Hypothalamus (tissue), 51 donors: Measurements from ENCODE around the gene SIGLEC10.
"Not testable (repeated sequence)": the region's sequence is repeated elsewhere in the genome, so short reads cannot be mapped to it uniquely, and the experiment has no call there.

ENCODE experiments used
- DNase-seq, 51 donors: peaks; one replicate each; lab custom pipeline; 2025; lab: John Stamatoyannopoulos, UW

Gene SIGLEC10

GRCh38 chr19:51440052-51440451, 22.6 kb upstream of the SIGLEC10 start:
- DNase-seq, result no peak

DNA sequence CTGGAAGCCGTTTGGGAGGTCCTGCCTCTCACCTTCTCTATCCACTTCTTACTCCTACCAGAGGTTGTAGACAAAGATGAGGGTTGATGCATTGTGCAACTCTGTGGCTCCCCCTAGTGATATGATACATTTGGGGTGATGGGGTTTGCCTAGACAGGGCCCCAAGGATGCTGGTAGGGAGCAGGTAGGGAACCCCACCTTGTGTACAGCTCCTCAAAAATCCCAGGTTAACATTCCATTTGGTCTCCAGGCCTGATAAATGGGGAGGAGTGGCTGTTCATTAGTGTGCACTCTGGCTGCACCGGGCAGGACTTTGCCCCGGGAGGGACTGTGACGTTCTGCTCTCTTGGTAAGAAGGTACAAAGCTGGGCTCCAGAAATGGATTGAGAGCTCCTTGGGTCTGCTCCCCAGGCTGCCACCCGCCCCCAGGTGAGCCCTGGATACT, 21.6 kb upstream of the SIGLEC10 start:
- DNase-seq, result no peak

- no peak for DNase-seq
Measured at GRCh38 chr19:51434456-51434855, 17.0 kb upstream of the SIGLEC10 start.

DNA sequence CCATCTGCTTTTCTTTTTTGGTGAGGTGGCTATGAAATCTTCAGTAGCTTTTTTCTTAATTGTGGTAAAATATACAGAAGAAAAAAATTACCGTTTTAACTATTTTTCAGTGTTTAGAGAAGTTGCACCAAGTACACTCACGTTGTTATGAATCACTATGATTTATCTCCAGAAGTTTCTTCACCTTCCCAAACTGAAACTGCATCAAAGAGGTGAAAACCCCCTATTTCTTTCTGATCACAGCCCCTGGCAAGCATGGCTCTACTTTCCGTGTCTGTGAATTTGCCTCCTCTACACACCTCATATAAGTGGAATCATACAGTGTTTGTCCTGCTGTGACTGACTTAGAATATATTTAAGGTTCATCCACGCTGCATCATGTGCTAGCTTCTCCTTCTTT, 15.6 kb upstream of the SIGLEC10 start:
- DNase-seq, result no peak

DNA sequence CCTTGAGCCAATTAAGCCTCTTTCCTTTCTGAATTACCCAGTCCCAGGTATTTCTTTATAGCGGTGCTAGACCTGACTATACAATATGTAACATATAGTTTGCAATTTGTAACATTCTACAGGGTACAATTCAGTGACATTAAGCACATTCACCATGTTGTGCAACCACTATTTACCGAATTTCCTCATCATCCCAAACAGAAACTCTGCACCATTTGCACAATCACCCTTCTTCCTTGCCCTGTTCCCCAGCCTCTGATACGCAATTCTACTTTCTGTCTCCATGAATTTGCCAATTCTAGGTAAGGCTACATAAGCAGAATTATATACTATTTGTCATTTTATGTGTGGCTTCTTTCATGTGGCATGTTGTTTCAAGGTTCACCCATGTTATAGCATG, 13.7 kb upstream of the SIGLEC10 start:
- no peak for DNase-seq

- no peak for DNase-seq
Measured at GRCh38 chr19:51430221-51430620, 12.8 kb upstream of the SIGLEC10 start.

GRCh38 chr19:51427201-51427600, 9.8 kb upstream of the SIGLEC10 start:
- peak in 1 of 51 donors; percentile 17 for DNase-seq

GRCh38 chr19:51422053-51422448, 4.6 kb upstream of the SIGLEC10 start:
- DNase-seq, result peak in 46 of 51 donors; percentile 5 to 82 (median 40)

DNA sequence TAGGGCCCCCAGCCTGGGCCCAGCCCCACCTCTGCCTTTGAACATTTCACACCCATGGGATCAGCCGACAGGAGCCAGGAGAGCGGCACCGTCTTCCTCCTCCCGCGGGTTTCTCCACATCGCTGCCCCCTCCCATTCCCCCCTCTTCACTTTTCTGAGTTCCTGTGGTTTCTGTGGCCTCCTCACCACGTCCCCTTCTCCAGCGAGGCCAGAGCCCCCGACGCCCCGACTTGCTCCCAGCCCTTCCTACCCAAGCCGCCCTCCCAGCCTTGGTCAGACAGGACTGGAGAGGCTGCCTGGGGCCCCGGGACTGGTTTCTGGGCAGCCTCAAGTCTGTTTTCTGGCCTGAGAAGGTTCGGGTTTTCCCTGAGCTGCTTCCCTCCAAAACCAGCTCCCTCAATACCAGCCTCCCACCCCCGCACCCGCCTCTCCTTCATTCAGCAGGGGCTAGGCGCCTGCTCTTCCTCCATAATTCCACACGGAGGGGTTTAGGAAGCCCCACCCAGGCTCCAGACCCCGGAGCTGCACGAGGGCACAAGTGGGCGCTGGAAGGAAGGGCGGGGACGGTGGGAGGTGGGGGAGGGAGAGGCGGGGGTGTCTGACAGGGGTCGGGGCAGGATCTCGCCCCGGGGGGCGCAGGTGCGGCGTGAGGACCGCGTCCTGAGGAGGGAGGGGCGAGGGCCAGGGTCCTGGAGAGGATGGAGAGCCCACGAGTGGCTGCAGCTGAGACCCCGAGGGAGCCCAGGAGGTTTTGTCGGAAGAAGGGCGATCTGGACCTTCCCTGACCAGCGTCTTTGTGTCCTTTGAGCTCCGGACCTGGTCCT, 4.0 kb upstream of the SIGLEC10 start:
- DNase-seq, result no peak

DNA sequence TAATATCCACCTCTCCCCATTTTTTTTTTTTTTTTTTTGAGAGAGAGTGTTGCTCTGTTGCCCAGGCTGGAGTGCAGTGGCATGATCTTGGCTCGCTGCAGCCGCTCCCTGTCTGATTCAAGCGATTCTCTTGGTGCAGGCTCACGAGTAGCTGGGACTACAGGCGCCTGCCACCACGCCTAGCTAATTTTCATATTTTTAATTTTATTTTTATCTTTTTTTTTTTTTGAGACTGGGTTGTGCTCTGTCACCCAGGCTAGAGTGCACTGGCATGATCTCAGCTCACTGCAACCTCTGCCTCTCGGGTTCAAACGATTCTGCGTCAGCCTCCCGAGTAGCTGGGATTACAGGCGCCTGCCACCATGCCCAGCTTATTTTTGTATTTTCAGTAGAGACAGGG, 3.1 kb upstream of the SIGLEC10 start:
- DNase-seq, result not testable (repeated sequence)

DNA sequence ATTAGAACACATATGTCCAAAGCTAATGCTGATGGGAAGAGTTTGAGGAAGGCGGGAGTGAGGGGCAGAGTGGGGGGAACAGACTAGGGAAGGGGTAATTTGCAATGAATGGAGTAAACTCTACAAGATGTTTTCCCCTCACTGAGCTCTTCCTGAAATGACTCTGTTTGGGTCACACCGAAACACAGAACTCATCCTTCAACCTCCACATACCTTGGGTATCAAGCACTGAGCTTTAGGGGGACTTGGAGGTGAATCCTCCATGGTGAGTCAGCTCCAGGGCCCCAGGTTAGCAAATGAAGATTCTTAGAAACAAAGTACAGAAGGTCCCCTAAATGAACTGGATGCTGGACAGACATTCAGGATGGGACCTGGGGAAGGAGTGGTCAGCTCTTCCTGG, 1.3 kb upstream of the SIGLEC10 start:
- no peak for DNase-seq

- no peak for DNase-seq
Measured at GRCh38 chr19:51417810-51418157, 342 bp upstream of the SIGLEC10 start.

GRCh38 chr19:51416422-51416821, 1.0 kb downstream of the SIGLEC10 start:
- not testable (repeated sequence) for DNase-seq

DNA sequence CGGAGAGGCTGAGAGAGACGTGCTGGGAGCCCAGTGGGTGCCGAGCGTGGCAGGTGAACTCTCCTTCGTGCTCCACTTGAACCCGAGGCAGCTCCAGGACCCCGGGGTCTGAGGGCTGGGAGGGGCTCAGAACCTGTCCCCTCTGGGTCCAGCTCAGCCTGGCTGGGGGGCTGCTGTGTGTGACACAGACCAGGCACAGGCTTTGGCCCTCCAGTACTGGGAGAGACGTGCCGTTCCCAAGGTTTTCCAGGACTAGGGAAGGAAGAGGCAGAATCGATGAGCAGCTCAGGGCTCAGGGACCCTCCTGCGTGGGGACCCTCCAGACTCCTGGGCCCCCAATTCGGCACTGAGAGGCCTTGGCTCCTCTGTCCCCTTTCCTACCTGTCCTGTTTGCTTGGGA, 2.3 kb downstream of the SIGLEC10 start:
- no peak for DNase-seq

DNA sequence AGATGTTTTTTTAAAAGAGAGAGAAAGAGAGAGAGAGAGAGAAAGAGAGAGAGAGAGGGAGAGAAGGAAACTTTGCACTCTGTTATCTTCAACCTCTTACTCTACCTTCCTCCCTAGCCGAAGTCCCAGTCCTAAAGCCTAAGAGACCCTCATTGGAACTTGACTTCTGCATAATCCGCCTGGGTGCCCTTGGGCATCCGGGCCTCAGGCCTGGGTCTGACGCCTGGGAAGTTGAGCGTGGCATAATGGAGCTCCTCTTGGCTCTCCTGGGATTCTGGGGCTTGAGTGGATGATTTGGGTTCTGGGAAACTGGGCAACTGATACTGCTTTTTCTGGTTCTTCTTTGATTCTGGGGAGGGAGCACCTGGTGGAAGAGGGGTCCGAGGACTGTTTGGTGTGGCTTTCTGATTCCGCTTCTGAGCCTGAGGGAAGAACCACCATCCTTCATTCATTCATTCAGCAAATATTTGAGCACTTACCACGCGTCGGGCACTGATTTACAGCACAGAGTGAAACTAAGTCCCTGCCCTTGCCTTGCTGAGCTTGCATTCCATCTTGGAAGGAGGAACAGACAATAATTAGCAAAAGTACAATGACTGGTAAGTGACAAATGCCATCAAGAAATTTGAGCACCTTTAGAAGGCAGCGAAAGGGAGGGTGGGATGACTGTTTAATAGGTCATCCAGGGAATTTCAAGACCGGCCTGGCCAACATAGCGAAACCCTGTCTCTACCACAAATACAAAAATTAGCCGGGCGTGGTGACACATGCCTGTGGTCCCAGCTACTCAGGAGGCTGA, 6.3 kb downstream of the SIGLEC10 start:
- DNase-seq, result no peak

- no peak for DNase-seq
Measured at GRCh38 chr19:51407511-51408131, 9.8 kb downstream of the SIGLEC10 start.

- no peak for DNase-seq
Measured at GRCh38 chr19:51402117-51402516, 15.3 kb downstream of the SIGLEC10 start.

GRCh38 chr19:51399936-51400335, 17.5 kb downstream of the SIGLEC10 start:
- not testable (repeated sequence) for DNase-seq

DNA sequence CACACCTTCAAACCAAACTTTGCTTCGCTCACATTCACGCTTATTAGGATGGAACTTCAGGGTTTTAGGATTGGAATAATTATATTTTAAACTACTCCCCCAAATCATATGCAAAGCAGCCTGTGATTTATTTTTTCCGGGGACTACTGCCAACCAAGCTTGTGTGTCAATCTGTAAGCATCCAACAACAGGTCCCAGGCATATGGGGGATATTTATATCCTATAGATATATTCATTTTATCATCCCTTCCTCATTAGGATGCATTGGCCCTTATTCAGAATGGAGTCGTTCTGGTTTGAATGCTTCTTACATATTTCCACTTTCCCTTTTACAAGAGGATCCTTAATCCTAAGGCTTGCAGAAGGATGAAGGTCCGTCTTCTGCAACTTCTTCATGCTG, 18.2 kb downstream of the SIGLEC10 start:
- no peak for DNase-seq

- DNase-seq, result no peak
Measured at GRCh38 chr19:51398096-51398704, 19.2 kb downstream of the SIGLEC10 start.

GRCh38 chr19:51397453-51397852, 20.0 kb downstream of the SIGLEC10 start:
- not testable (repeated sequence) for DNase-seq
